NK-92 treated with Interleukin-12 subunit alpha and Interleukin-12 subunit beta, amount 100 ng/mL, for 24 hours (cell line): ENCODE data around the gene DPP6.

Experiments used
- DNase-seq: peaks from one replicate; lab custom pipeline; 2025; lab: John Stamatoyannopoulos, UW

DPP6 gene

GRCh38 chr7:154451480-154452457, 399.6 kb downstream of the DPP6 start:
- DNase-seq = no peak

DNA sequence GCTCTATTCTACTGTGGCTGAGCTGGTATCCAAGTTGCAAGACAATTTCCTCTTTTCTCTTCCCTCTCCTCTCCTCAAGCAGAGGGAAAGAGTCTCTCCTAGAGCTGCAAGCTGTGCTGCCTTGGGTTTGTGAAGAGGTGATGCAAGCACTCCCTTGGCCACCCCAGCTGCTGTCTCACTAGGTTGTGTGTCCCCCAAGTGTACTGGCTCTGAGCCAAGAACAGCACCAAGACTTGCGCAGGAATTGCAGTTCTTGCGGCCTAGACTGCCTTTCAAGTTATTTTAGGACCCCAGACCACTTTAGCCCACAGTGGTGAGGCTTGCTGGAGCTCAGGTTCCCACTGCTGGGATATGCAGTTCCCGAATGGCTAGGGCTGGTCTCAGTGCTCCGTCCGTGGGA, 411.6 kb downstream of the DPP6 start:
- DNase-seq = no peak

GRCh38 chr7:154469652-154470051, 417.5 kb downstream of the DPP6 start:
- DNase-seq = no peak

GRCh38 chr7:154472343-154472742, 420.1 kb downstream of the DPP6 start:
- no peak for DNase-seq

GRCh38 chr7:154473360-154473759, 421.2 kb downstream of the DPP6 start:
- DNase-seq = no peak

DNA sequence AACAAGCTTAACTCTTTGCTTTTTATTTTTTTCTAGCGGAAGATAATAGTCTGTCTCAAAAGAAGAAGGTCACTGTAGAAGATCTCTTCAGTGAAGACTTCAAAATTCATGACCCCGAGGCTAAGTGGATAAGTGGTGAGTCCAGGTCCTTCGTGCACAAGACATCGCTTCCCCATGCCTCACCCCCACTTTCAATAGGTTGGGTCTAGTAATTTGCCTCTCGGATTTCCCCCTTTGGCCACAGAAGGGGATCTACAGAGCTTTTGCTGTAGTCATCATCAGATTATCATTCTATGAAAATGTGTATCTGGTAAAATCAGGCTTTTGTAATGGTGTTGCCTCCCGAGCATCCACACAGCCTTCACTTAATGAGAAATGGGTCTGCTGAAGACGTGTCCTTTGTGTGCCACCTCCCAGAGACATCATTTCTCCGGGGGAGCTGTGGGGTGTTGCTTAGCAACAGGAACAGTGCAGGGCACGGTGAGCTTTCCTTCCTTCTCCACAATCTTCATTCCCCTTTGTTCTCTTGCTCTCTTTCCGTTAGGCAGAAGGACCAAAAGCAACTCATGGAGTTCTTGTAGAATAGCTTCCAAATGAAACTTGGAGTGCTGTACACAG, 422.8 kb downstream of the DPP6 start:
- DNase-seq = no peak

DNA sequence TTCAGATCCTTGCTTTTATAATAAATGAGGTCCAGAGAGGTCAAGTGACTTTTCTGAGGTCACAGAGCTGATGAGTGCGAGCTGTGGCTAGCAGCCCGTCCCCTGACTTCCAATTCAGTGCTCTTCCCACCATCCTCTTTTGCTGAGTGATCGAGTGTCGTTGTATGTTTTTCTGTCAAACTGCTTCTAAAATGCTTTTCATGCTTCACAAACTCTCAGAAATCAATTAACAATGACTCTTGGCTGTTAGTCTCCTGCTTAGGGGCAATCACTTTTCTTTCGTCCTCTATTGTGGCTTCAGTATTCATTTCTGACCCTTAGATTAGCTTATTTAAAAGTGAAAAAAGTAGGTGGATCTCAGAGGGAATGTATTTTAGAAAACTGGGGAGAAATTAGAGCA, 423.7 kb downstream of the DPP6 start:
- no peak for DNase-seq

- no peak for DNase-seq
These were observed 428.6 kb downstream of the DPP6 start for GRCh38 chr7:154480817-154481216.

GRCh38 chr7:154482863-154483262, 430.7 kb downstream of the DPP6 start:
- DNase-seq = no peak

GRCh38 chr7:154484406-154484805, 432.2 kb downstream of the DPP6 start:
- no peak for DNase-seq

- DNase-seq = no peak
These were observed 432.7 kb downstream of the DPP6 start for GRCh38 chr7:154484943-154485342.

GRCh38 chr7:154489897-154490296, 437.7 kb downstream of the DPP6 start:
- no peak for DNase-seq

GRCh38 chr7:154493594-154493993, 441.4 kb downstream of the DPP6 start:
- no peak for DNase-seq

DNA sequence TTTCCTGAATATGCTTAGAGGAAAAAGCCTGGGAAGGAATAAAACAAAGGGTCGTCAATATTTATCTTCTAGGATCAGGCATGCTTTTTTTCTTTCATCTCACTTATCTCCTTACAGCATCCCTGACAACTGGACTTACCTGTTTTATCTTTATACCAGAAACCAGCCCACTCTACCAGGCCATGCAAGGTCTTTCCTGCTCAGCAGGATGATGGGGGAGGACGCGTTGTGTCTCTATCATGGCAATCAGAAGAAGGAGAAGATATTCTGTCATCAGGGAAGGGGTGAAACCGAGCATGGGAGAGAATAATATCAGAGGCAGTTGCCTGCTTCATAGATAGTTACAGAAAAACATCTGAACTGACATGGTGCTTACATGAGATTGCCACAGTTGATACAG, 445.6 kb downstream of the DPP6 start:
- DNase-seq = no peak

- no peak for DNase-seq
These were observed 451.9 kb downstream of the DPP6 start for GRCh38 chr7:154503962-154504550.

DNA sequence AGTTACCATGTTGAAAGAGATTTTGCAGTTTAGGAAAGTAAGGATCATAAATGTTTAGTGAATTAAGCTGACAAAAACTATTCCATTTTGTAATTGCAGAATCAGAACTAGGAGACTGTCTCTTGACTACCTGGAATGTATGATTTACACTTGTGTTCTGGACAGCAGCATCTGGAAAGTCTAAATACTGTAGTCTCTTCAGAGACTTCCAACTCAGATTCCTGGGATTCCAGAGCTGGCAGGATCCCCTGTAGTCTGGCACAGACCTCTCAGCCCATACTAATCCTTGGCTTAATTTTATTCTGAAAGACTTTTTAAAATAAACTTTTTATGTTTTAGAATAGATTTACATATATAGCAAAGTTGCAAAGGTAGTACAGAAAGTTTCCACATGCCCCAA, 452.7 kb downstream of the DPP6 start:
- DNase-seq = no peak

- DNase-seq = no peak
These were observed 453.2 kb downstream of the DPP6 start for GRCh38 chr7:154505362-154505761.

DNA sequence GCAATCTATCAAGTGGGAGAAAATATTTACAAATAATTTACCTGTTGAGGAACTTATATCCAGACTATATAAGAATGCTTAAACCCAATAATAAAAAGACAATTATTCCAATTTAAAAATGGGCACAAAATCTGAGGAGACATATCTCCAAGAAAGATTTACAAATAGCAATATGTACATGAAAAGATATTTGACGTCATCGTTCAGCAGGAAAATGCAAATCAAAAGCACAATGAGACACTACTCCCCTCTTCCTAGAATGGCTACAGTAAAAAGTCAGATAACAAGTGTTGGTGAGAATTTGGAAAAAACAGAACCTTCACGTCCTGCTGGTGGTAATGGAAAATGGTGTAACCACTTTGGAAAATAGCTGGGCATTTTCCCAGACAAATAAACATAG, 457.0 kb downstream of the DPP6 start:
- DNase-seq = no peak

GRCh38 chr7:154512121-154512833, 460.1 kb downstream of the DPP6 start:
- DNase-seq = no peak

DNA sequence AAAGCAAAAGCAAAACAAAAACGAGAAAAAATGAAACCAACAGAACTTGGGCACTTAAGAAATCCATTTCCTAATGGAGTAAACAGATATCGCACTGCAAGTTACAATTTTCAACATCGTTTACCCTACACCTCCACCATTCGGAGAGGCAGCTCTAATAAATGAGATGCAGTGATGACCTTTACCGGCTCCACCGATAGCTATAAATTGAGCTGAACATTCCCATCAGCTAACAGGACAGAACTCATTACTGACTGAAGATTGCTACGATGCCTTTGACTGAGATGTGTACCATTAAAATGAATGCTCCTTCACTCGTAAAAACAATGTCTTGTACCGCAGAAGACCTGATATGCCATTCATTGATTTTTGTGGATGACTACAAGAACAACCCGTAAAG, 465.6 kb downstream of the DPP6 start:
- no peak for DNase-seq

DNA sequence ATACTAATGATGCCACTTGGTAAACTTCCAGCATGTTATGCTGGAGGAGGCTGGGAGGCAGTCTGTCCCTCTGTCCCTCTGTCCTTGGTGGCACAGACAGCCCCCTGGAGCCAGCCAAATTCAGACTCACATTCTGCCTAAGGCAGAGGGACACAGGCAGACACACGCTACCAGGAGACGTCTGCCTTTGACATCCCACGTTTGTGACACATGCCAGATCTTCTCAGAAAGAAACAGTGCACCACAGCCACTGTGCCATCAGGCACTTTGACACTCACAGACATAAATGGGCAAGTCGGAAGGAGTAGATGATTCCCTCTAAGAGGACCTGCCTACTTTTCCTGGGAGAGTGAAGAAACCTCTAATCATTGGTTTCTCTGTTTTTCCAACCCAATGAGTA, 467.0 kb downstream of the DPP6 start:
- no peak for DNase-seq

GRCh38 chr7:154530136-154530535, 477.9 kb downstream of the DPP6 start:
- no peak for DNase-seq
